HG03342 (cell line): ENCODE measurements around the gene DCTN5.

Experiments
- ATAC-seq: cut with Tn5 transposase; IDR thresholded peaks from one replicate; pipeline ENCODE4 v1.9.1; 2021; ENCODE audit warnings: mild to moderate bottlenecking, moderate library complexity; ENCODE audit not compliant: unreplicated experiment

Gene DCTN5

GRCh38 chr16:23724096-23724784, 83.0 kb downstream of the DCTN5 start:
- ATAC-seq: no peak

GRCh38 chr16:23724785-23725131, 83.5 kb downstream of the DCTN5 start:
- ATAC-seq: no peak

- ATAC-seq: no peak
Measured at GRCh38 chr16:23726710-23727109, 85.4 kb downstream of the DCTN5 start.
